Mucosa of stomach (tissue), 1 donor: ENCODE results near the gene RNF114.
"Not testable (repeated sequence)": the region's sequence is repeated elsewhere in the genome, so short reads cannot be mapped to it uniquely, and the experiment has no call there.

Experiments
- H3K27me3 ChIP-seq: one replicate; pipeline ENCODE4 v1.7.0; 2013; ENCODE audit warnings: mild to moderate bottlenecking, low read length; ENCODE audit not compliant: control insufficient read depth, insufficient read depth
- H3K36me3 ChIP-seq: one replicate; pipeline ENCODE4 v1.7.0; 2013; ENCODE audit warnings: low read length; ENCODE audit not compliant: control insufficient read depth, insufficient read depth
- H3K4me1 ChIP-seq: one replicate; pipeline ENCODE4 v1.7.0; 2013; ENCODE audit warnings: mild to moderate bottlenecking, low read length; ENCODE audit not compliant: control insufficient read depth, insufficient read depth
- H3K4me3 ChIP-seq: one replicate; pipeline ENCODE4 v1.7.0; 2013; ENCODE audit warnings: low read length
- H3K9ac ChIP-seq: one replicate; pipeline ENCODE4 v1.7.0; 2013; ENCODE audit warnings: mild to moderate bottlenecking, low read length, moderate library complexity
- H3K9me3 ChIP-seq: one replicate; pipeline ENCODE4 v1.7.0; 2013; ENCODE audit warnings: mild to moderate bottlenecking, low read length, moderate library complexity; ENCODE audit not compliant: control insufficient read depth
- donor health status: Pancreatic carcinoma.

The RNF114 gene

DNA sequence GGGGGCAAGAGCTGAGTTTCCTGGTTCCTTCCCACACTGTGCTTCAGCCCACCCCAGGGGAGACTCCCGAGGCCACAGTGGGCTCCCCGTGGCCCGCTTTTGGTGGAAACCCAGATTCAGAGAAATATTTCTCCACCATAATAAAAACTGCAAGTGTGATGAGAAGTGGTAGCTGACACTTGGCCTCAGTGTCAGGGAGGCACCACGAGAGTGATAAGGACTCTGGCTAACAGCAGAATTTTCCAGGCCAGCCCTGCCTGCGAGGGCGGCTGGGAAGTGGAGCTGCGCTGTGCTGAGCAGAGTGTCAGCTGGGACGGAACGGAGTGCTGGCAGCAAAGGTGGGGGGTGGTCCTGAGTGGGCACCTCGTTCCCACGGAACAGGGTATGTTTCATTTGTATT is 43.4 kb upstream of the RNF114 start:
- Histone ChIP-seq H3K27me3 (no peaks in the 10 kb centered on the region), H3K4me3 (no peak overlapping the region), H3K9me3 (no peaks in the 10 kb centered on the region), H3K4me1 (peaks cover 43% of the 10 kb centered on the region), H3K9ac (no peak overlapping the region), H3K36me3 (no peaks in the 10 kb centered on the region)

DNA sequence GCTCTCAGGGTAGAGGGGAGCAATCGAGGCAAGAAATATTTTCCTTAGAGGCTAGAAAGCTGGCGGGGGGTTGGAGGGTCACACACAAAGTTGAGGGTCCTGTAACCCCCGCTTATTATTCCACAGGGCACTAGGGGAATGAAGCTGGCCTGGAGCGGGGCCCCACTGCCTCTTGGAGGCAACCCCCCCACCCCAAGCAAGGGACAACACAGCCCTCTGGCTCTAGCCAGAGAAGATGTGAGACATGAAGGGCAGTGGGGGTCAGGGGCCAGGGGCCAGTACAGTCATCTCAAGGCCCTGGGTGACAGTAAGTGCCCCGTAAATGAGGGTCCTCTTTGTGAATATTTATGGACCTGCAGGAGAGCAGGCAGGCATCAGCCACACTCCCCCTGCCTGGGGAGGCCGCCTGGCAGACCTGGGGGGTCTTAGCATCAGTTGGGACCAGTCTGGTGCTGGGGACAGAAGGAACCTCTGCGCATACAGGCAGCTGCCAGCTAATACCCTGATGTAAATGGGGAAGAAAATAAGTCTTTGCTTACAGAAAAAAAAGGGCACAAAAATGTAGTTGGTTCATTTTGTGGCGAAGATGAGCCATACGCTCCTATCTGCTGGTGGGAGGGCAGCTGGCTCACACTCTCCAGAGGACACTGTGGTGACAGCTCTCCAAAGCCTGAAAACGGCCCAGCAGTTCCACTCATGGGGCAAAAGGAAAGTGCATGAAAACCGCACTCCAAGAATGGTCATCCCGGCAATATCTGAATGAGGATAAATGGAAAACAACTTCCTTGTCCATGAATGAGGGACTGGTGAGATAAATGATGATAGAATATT is 42.7 kb upstream of the RNF114 start:
- no peaks in the 10 kb centered on the region for H3K36me3 ChIP-seq
- no peaks in the 10 kb centered on the region for H3K9me3 ChIP-seq
- no peak overlapping the region for H3K4me3 ChIP-seq
- H3K27me3 ChIP-seq: no peaks in the 10 kb centered on the region
- H3K9ac ChIP-seq: no peak overlapping the region
- H3K4me1 ChIP-seq: peaks cover 40% of the 10 kb centered on the region

DNA sequence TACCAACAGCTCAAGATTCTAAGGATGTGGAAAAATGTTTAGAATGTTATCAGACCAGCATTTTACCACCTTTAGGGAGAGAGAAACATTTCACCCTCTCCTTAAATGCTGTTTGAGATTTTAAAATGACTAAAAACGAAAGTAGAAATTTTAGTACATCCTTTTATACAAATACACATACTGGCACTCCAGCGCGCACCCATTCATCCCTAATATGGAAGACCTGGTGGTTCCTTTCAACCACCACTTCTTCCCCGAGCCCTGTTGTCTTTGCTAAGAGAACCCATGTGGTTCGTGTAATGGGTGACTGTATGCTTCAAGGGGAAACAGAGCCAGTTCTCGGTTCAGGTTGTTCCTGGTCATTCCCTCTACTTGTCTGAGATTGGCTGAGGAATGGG is 42.1 kb upstream of the RNF114 start:
- H3K4me1 ChIP-seq: peaks cover 34% of the 10 kb centered on the region
- no peak overlapping the region for H3K4me3 ChIP-seq
- H3K9ac ChIP-seq: no peak overlapping the region
- H3K27me3 ChIP-seq: no peaks in the 10 kb centered on the region
- H3K36me3 ChIP-seq: no peaks in the 10 kb centered on the region
- H3K9me3 ChIP-seq: no peaks in the 10 kb centered on the region

DNA sequence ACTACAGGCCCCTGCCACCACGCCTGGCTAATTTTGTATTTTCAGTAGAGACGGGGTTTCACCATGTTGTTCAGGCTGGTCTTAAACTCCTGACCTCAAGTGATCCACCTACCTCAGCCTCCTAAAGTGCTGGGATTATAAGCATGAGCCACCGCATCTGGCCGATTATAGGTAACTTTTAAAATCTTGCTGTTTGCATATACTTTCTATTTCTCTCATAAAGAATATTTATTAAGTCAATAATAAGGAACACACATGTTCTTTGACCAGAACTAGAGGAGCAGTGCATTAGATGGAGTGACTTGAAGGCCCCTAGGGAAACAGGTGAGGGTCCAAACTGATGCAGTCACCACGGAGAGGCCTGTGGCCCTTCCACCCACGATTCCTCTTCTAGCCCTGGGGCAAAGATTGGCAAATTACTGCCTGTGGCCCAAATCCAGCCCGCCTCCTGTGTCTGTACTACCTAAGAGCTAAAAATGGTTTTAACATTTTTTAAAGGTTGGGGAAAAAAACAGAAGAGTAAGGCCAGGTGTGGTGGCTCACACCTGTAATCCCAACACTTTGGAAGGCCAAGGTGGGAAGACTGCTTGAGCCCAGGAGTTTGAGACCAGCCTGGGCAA is 40.6 kb upstream of the RNF114 start:
- H3K36me3 ChIP-seq, H3K9me3 ChIP-seq, H3K4me3 ChIP-seq, H3K27me3 ChIP-seq, H3K9ac ChIP-seq: not testable (repeated sequence)
- H3K4me1 ChIP-seq: peaks cover 25% of the 10 kb centered on the region

DNA sequence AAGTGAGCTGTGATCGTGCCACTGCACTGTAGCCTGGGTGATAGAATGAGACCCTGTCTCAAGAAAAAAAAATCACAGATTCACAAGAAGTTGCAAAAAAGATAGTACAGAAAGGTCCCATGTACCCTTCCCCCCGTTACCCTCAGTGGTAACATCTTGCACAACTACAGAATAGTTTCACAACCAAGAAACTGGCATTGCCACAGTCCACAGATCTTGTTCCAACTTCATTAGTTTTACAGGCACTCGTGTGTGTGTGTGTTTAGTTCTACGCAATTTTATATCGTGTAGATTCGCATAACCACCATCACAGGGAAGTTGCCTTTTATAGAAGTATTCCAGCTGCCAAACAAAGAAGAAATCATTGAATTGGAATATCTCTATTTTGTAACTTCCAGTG is 40.0 kb upstream of the RNF114 start:
- Histone ChIP-seq H3K36me3 (no peaks in the 10 kb centered on the region), H3K4me3 (no peak overlapping the region), H3K27me3 (no peaks in the 10 kb centered on the region), H3K4me1 (peaks cover 19% of the 10 kb centered on the region), H3K9ac (no peak overlapping the region), H3K9me3 (no peaks in the 10 kb centered on the region)

DNA sequence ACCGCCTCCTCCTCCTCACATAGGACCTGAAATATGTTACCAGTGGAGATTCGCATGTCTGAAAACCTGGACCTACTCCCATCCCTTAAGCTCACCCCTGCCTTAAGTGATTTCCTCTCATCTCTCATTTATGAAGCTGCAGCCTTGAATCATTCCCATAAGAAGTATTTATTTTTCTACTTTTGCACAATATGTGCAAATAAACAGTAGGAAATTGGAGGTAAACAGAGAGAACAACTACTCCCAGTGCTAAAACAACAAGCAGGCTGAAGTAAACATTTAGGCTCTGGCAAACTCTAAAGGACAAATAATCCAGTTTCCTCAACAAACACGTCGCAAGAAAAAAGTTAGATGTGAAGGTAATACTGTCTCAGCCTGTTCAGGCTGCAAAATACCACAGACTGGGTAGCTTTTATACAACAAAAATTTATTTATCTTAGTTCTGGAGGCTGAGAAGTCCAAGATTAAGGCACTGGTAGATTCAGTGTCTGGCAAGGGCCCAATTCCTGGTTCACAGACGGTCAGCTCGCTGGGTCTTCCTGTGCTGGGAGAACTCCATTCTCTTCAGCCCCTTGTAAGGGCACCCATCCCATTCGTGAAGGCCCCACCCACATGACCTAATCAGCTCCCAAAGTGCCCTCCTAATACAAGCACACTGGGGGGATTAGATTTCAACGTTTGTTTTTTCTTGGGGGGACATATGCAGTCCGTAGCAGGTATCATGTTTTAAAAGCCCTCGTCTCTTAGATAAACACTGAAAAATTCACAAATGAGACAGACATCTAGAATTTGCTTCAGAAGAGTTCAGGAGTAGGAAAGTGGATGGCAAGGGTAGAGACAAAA is 36.4 kb upstream of the RNF114 start:
- Histone ChIP-seq H3K9ac (no peak overlapping the region), H3K4me1 (peaks cover 7% of the 10 kb centered on the region), H3K27me3 (no peaks in the 10 kb centered on the region), H3K36me3 (peaks cover 6% of the 10 kb centered on the region), H3K9me3 (no peaks in the 10 kb centered on the region), H3K4me3 (no peak overlapping the region)

DNA sequence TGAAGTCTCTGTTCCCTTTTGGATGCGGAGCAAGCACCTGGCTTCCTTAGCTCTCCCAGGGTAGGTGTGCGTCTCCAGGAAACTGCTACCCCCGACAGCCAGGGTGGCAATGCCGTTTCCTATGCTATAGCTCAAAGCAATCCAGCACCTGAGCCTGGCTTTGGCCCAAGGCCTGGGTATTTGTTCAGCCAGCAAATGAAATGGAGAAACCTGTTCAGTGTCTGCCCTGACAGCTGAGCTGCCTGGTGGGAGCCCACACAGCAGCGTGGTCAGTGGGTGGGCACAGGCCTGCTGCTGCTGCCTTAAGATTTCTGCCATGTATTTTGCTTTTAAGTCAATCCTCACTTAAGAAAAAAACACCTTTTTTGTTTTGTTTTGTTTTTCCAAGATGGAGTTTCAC is 34.6 kb upstream of the RNF114 start:
- H3K4me1 ChIP-seq: peaks cover 7% of the 10 kb centered on the region
- H3K4me3 ChIP-seq: no peak overlapping the region
- peaks cover 6% of the 10 kb centered on the region for H3K36me3 ChIP-seq
- H3K27me3 ChIP-seq: no peaks in the 10 kb centered on the region
- no peaks in the 10 kb centered on the region for H3K9me3 ChIP-seq
- H3K9ac ChIP-seq: no peak overlapping the region

DNA sequence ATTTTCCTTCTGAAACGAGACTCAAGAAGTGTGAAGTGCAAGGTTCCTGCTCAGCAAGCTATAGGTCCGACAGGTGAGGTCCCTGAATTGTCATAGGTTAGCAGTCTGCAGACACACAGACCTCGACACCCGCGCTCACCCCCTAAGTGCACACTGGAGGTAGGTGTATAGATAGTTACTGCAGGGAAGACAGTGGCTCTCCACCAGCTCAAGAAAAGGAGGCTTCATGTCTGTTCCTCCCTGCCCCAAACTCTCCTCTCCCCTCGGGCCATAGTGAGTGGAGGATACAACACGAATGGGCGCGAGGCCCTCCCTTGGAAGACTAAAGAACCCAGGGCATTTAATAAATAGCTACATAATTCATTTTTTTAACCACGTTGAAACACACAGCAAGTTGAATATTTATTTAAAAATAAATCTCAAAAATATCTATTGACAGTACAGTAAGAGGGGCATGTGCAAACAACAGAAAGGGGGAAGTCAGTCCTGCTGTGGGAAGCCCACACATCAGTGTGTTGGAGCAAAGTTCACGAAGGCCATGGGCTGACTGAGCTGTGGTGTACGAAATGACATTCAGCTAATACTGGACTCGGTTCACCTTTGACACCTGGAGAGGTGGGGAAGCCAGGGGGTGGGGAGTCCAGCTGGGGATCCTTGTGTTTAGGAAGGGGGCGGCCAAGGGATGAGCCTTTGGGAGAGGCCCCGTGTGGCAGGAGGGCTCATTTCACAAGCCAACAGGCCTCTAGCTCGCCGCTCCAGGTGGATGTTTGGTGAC is 31.6 kb upstream of the RNF114 start:
- Histone ChIP-seq H3K4me1 (peaks cover 24% of the 10 kb centered on the region), H3K27me3 (no peaks in the 10 kb centered on the region), H3K9me3 (no peaks in the 10 kb centered on the region), H3K4me3 (no peak overlapping the region), H3K36me3 (peaks cover 6% of the 10 kb centered on the region), H3K9ac (no peak overlapping the region)

DNA sequence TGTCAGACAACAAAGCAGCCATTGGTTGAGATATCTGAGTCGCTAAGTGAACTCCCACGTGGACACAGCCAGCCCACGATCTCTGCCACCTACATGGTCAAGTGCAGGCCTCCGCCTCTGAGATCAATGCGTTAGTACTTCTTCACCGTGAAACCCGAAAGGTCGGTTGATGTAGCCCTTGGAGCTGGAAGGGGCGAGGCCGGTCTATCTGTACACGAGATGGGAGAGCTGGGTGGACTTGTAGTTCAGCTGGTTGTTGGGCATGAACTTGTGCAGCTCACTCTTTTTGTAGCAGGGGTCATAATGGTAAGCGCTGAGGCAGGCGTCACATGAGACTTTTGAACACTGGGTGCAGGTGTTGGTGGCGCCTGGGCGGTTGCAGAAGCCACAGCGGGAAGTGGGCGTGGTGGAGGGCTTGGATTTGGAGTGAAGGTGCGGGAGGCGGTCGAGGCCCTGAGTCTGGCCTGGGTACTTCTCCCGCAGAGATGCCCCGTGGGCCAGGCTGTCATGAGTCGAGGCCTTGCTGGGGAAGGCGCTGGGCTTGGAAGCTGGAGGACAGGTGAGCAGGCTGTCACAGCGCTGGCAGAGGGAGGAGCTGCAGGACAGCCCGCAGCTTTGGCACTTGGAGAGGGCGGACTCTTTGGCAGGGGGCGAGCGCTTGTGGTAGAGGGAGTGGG is 30.6 kb upstream of the RNF114 start:
- no peak overlapping the region for H3K4me3 ChIP-seq
- no peaks in the 10 kb centered on the region for H3K9me3 ChIP-seq
- H3K4me1 ChIP-seq: peaks cover 27% of the 10 kb centered on the region
- no peaks in the 10 kb centered on the region for H3K27me3 ChIP-seq
- H3K36me3 ChIP-seq: peaks cover 6% of the 10 kb centered on the region
- no peak overlapping the region for H3K9ac ChIP-seq

DNA sequence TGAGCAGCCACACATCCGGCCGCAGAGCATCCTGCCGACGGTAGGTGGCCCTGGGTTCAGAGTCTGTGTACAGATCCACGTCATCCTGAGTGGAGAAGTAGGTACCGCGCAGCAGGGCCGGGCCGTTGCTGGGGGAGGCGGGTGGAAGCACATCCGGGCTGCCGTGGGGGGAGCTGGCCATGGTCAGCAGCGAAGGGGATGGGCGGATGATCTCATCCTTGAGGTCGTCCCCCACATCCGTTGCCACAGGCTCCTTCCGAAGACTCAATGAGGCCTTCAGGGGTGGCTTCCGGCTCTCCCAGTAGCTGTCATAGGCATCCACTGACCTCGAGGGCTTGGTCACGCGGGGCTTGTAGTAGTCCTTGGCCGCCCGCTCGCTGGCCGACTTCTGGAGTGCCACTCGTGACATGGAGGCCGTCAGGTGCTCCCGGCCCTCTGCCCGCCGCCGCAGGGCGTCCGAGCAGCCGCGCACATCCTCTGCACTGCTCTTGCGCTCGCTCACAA is 30.0 kb upstream of the RNF114 start:
- no peaks in the 10 kb centered on the region for H3K27me3 ChIP-seq
- H3K9ac ChIP-seq: no peak overlapping the region
- H3K36me3 ChIP-seq: peaks cover 6% of the 10 kb centered on the region
- H3K4me1 ChIP-seq: peaks cover 33% of the 10 kb centered on the region
- H3K9me3 ChIP-seq: no peaks in the 10 kb centered on the region
- H3K4me3 ChIP-seq: no peak overlapping the region

DNA sequence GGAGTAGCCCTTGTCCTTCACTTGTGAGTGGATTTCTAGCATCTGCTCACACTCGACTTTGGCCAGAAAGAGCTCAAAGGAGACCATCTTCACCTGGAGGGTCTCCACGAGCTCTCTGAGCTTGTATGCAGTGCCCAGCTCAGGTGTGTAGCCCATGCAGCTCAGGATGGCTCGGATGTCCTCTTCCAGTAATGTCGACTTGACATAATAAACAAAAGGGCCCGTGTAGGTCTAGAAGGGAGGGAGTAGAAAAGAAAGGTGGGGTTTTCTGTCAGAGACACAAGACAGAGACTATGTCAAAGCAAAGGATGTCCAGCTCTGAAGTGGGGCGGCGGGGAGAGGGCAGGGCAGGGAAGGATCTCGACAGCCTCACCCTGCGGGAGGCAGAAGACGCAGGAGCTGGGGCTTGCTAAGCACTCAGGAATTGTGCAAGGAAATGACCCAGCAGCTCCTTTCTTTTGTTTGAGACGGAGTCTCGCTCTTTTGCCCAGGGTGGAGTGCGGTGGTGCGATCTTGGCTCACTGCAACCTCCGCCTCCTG is 29.5 kb upstream of the RNF114 start:
- Histone ChIP-seq H3K4me3 (no peak overlapping the region), H3K4me1 (peaks cover 34% of the 10 kb centered on the region), H3K9me3 (no peaks in the 10 kb centered on the region), H3K9ac (no peak overlapping the region), H3K27me3 (no peaks in the 10 kb centered on the region), H3K36me3 (peaks cover 6% of the 10 kb centered on the region)
